Measurements from ENCODE around the gene PPP1R18. TPM values are rescaled to one million over a fixed set of nuclear protein-coding genes. Genes with fewer than 3 reads are reported as not detected.

Gene PPP1R18
- total RNA-seq, 1 experiment from 2014 or later, result 33.6 TPM

DNA sequence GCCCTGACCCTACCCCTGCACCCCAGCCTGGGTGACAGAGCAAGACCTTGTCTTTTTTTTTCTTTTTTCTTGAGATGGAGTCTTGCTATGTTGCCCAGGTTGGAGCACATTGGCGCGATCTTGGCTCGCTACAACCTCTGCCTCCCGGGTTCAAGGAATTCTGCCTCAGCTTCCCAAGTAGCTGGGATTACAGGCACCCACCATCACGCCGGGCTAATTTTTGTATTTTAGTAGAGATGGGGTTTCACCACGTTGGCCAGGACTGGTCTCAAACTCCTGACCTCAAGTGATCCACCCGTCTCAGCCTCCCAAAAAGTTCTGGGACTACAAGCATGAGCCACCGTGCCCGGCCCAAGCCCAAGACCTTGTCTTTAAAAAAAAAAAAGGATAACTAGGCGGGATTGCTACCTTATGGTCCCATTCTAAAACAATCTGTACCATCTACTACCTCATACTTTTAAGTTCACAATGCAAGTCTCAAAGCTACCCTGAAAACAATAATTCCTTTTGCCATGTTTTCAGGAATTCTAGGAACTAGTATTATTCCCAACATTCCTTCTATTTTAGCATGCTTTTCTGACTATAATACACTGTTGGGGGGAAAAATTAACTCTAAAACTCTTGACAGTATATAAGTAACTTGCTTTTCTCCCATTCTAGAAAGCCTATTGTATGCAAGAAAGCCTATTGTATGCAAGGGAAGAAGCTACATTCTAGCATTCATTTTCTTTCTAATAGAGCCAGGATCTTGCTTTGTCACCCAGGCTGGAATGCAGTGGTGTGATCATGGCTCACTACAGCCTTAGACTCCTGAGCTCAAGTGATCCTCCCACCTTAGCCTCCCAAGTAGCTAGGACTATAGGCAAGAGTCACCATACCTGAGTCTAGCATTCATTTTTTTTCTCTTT is 40.3 kb upstream of the PPP1R18 start:
- H3K4me3 ChIP-seq (replicated peaks in 1 of 2; ENCODE audit: low read depth in 1 of 2, low read length in 2 of 2), result no peak overlapping the region
- ChIA-PET RAD21 (ENCODE audit: low non-redundant PET in 1 of 2, low total read pairs in 2 of 2, uncharacterized antibody in 2 of 2, unreplicated experiment in 2 of 2) (no interaction called here), POLR2A (interaction anchor here (1.0 to 2.2 kb wide), 4 partner anchors 9 to 115 kb away, joined by 3 to 6 read pairs (median 4); partner anchors contain the start of gene MDC1), CTCF (interaction anchor here (1.0 to 2.5 kb wide), 4 partner anchors 48 to 361 kb away, joined by 3 to 11 read pairs (median 6); partner anchors contain the start of gene DHX16)
- intact Hi-C loops (cut with micrococcal nuclease), result no loop called here
- no peak overlapping the region for H2AFZ ChIP-seq (ENCODE audit: low read depth, low read length, poor library complexity, severe bottlenecking)
- DNase-seq (ENCODE audit: low read depth, low spot score) (no peak), ATAC-seq (no peak)
- peaks cover 26 to 43% of the 10 kb centered on the region in 2 experiments for H3K36me3 ChIP-seq (ENCODE audit: control insufficient read depth in 1 of 2, insufficient read depth in 2 of 2, low read length in 2 of 2)
- no peak overlapping the region for H3K4me2 ChIP-seq (ENCODE audit: low read length)
- H3K9me2 ChIP-seq (ENCODE audit: insufficient read depth), result no peaks in the 10 kb centered on the region
- no TSS peak for BruUV-seq (replicated peaks)
- TF ChIP-seq YY1 (IDR thresholded peaks at IDR 0.05; ENCODE audit: extremely low read depth, insufficient replicate concordance, low read depth, low read length), result no peak
- peak; percentile 6; the same call in 1 of the 2 replicates for TF ChIP-seq POLR2AphosphoS5 (IDR thresholded peaks at IDR 0.05; ENCODE audit: low read depth, low read length)
- TF ChIP-seq MAX (IDR thresholded peaks at IDR 0.05), result no peak
- TF ChIP-seq ZFX (IDR thresholded peaks at IDR 0.05), result no peak
- TF ChIP-seq JUND (IDR thresholded peaks at IDR 0.05), result no peak
- no peak for TF ChIP-seq ZNF274 (IDR thresholded peaks at IDR 0.05; ENCODE audit: low read depth, low read length)
- TF ChIP-seq EGR1 (IDR thresholded peaks at IDR 0.05; ENCODE audit: low read depth), result no peak
- 0 out of 2 replicates have a peak overlapping the region, but pooled peaks have one; percentile 9 for H3K27ac ChIP-seq (ENCODE audit: low read depth, low read length)
- H4K20me1 ChIP-seq (ENCODE audit: insufficient read depth), result peaks cover 21% of the 10 kb centered on the region; the same call in 1 of the 2 replicates
- no peak overlapping the region for H3K9ac ChIP-seq (ENCODE audit: low read length)
- peaks cover 12 to 65% of the 10 kb centered on the region in 2 experiments for H3K4me1 ChIP-seq (ENCODE audit: control insufficient read depth in 1 of 2, insufficient read depth in 2 of 2, low read length in 2 of 2)
- no peaks in the 10 kb centered on the region for H3K27me3 ChIP-seq (ENCODE audit: insufficient read depth, low read length)
- no peaks in the 10 kb centered on the region for H3K9me3 ChIP-seq (ENCODE audit: control insufficient read depth in 1 of 2, insufficient read depth in 1 of 2, low read depth in 1 of 2, low read length in 2 of 2)
- H3K79me2 ChIP-seq (ENCODE audit: insufficient read depth, low read length), result peaks cover 37% of the 10 kb centered on the region

Data from HCT116 (cell line).